ENCODE data around the gene ALX3.
A peak's percentile ranks its signal among the peaks of the same experiment; 100 is the strongest.
"Not testable (repeated sequence)": the region's sequence is repeated elsewhere in the genome, so short reads cannot be mapped to it uniquely, and the experiment has no call there.

The ALX3 gene

DNA sequence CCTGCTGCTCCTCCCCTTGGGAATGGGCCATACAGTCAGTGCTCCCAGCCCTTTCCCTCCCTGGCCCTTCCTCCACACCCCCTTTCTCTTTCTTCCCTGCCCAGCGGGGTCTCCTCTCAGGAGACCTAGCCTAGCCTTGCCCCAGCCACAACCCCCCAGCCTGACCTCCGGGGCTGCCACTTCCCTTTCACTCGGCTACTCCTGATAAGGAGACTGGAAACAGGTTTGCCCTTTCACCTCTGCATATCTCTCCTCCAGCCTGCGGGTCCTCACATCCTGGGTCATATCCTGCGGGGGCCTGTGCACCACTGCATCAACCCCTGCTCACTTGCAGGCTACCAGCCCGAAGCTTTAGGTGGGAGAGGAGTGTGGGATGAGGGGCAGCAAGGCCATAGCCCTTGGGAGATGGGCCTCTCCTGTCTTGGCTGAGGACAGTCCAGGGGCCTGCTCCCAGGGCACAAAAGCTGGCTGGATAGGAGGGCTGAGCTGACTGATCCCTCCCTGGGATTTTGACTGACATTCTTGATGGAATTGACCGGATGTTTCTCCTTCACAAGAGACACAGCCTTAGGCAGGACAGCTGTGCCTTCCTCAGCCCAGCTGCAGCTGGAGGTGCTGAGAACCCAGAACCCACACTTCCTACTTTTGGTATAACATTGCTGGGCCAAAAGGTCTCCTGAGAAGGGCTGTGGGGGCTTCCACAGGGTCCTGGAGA is 19.2 kb upstream of the ALX3 start:
- DNase-seq (ENCODE audit: low read depth in 2 of 3, low spot score in 2 of 3), result no peak

- DNase-seq (ENCODE audit: low read depth in 2 of 3, low spot score in 2 of 3), result no peak
These were observed 18.4 kb upstream of the ALX3 start for GRCh38 chr1:110088739-110089316.

GRCh38 chr1:110087812-110088738 is 17.6 kb upstream of the ALX3 start:
- peak in 1 of 3 experiments; percentile 27 for DNase-seq (ENCODE audit: low read depth in 2 of 3, low spot score in 2 of 3)

DNA sequence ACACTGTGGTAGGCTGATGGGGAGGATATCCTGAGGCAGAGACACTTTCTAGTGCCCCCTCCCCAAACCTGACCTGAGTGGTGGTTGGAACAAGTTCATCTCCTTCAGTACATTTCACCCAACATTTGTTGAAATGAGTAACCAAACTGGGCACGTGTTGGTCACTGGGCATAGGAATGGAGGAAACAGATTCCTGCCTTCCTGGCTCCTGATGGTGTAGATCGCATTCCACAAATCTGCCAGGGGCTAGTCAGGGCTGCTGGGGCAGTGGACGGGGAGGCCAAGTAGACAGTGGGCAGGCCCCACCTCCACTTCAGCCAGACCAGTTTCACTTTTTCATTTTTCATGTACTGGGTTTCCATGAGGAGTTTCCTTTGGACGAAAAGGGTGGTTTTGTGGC is 16.5 kb upstream of the ALX3 start:
- DNase-seq (ENCODE audit: low read depth in 2 of 3, low spot score in 2 of 3), result no peak

DNA sequence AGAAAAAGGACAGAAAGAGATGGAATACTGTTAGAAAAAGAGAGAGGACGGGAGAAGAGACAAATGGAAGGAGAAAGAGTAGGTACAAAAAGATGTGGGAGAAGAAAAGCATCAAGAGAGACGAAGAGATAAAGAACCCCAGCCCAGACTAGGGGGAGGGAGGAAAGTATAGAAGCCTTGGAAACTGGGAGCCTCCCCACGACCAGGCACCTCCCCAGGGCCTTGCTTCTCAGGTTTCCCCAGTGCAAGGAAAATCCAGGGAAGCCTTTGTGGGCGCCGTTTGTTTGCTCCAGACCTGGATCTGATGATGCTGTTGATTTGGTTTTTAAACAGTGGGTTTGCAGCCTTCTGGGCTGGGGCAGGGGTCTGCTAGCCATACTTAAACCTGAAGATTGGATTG is 15.2 kb upstream of the ALX3 start:
- DNase-seq (ENCODE audit: low read depth in 2 of 3, low spot score in 2 of 3), result no peak

GRCh38 chr1:110084227-110085078 is 14.0 kb upstream of the ALX3 start:
- DNase-seq (ENCODE audit: low read depth in 2 of 3, low spot score in 2 of 3), result no peak

GRCh38 chr1:110083866-110084226 is 13.4 kb upstream of the ALX3 start:
- DNase-seq (ENCODE audit: low read depth in 2 of 3, low spot score in 2 of 3), result no peak

DNA sequence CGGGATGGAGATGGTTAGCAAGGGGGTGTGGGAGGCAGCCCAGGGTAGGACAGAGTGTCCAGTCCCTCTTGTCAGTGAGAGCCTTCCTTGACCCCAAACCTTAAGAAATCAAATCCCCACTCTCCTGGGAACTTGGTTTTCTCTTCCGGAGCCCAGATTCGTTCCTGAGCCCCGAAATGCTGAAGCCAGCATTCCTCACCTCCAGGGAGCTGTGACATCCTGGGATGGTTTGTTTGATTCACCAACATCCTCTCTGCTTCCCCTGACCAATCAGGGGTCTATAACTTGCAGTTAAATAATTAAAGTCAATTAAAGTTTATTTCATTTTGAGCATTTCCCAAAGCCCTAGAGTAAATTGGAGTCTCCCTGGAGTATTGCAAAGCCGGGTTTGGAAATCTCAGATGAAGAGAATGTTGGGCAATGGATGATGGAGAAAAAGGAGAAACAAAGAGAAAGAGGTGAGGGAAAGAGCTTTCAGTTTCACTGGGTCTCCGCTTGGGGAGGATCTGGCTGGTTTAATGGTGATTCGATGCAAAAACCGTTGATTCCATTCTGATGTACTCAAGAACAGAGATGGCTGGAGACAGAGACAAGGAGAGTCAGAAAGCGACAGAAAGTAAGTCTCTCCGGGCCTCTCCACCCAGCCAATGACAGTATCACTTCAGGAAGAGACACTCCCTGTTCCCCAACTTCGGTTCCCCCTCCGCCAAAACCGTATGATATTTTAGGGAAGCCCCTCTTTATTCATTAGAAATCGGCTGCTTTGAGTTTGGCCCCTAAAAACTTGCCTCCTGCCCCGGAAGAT is 12.8 kb upstream of the ALX3 start:
- no peak for DNase-seq (ENCODE audit: low read depth in 2 of 3, low spot score in 2 of 3)

DNA sequence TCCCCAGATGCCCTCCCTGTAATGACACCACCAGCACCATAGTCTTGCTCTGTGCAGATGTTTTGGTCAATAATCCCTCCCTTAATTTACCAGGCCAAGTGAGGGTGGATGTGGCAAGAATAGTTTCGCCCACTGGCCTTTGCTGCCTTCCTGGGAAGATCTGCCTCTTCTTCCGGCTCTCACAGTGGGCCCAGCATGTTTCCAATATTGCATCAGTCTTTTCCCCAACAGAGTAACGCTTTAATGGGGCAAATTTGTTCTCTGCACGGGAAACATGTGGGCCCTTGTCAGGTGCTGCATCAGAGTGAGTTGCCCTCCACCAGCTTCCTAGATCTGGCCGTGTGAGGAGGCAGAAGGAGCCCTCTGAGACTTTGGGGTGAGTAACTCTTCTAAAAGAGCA is 12.0 kb upstream of the ALX3 start:
- DNase-seq (ENCODE audit: low read depth in 2 of 3, low spot score in 2 of 3), result no peak

- DNase-seq (ENCODE audit: low read depth in 2 of 3, low spot score in 2 of 3), result no peak
These were observed 10.6 kb upstream of the ALX3 start for GRCh38 chr1:110081061-110081460.

DNA sequence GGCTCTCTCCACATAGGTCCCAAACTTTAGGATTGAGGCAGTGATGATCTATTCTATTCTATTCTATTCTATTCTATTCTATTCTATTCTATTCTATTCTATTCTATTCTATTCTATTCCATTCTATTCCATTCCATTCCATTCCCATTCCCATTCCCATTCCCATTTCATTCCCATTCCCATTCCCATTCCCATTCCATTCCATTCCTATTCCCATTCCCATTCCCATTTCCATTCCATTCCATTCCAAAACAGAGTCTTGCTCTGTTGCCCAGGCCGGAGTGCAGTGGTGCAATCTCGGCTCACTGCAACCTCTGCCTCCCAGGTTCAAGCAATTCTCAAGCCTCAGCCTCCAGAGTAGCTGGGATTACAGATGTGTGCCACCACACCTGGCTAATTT is 9.5 kb upstream of the ALX3 start:
- not testable (repeated sequence) for DNase-seq (ENCODE audit: low read depth in 2 of 3, low spot score in 2 of 3)

GRCh38 chr1:110076789-110077500 is 6.5 kb upstream of the ALX3 start:
- DNase-seq (ENCODE audit: low read depth in 2 of 3, low spot score in 2 of 3), result no peak

GRCh38 chr1:110074166-110074565 is 3.7 kb upstream of the ALX3 start:
- no peak for DNase-seq (ENCODE audit: low read depth in 2 of 3, low spot score in 2 of 3)

GRCh38 chr1:110070282-110070669 is 196 bp downstream of the ALX3 start:
- no peak for DNase-seq (ENCODE audit: low read depth in 2 of 3, low spot score in 2 of 3)

- no peak for DNase-seq (ENCODE audit: low read depth in 2 of 3, low spot score in 2 of 3)
These were observed 829 bp downstream of the ALX3 start for GRCh38 chr1:110069404-110070281.

- DNase-seq (ENCODE audit: low read depth in 2 of 3, low spot score in 2 of 3), result no peak
These were observed 1.6 kb downstream of the ALX3 start for GRCh38 chr1:110068646-110069403.

- no peak for DNase-seq (ENCODE audit: low read depth in 2 of 3, low spot score in 2 of 3)
These were observed 2.4 kb downstream of the ALX3 start for GRCh38 chr1:110067893-110068645.

All from activated CD8-positive, alpha-beta memory T cell treated with anti-CD3 and anti-CD28 coated beads for 48 hours (primary cell).